GM12878 (cell line): ENCODE data around the gene ELMO3. TPM values are rescaled to one million over a fixed set of nuclear protein-coding genes. Genes with fewer than 3 reads are reported as not detected.

Experiments used
- ATAC-seq: fragments of 200-7000 bp; cut with Tn5 transposase; 3 replicates; pipeline ENCODE4 v1.9.1; 2020; ENCODE audit warnings: mild to moderate bottlenecking, moderate library complexity
- BruUV-seq: library from RNA; stranded (reverse); fragments of 400-500 nt; replicated peaks from 2 replicates; lab custom pipeline; 2021; lab: Mats Ljungman, UMichigan
- CTCF ChIA-PET: fragments of 300-600 bp; sonication (Branson Sonifier 250); formaldehyde crosslinking; extraction: SDS; loops from one replicate; lab custom pipeline; 2021; ENCODE audit warnings: inconsistent platforms; lab: Yijun Ruan, JAX
- POLR2A ChIA-PET: fragments of 350-600 bp; formaldehyde crosslinking; extraction: SDS; loops from one replicate; lab custom pipeline; 2021; ENCODE audit warnings: inconsistent platforms; lab: Charles Lee
- RAD21 ChIA-PET: fragments of 300-600 bp; sonication (Branson Sonifier 250); formaldehyde crosslinking; loops from one replicate; lab custom pipeline; 2023; ENCODE audit warnings: antibody characterized with exemption; ENCODE audit not compliant: unreplicated experiment; lab: Charles Lee
- SMC1A ChIA-PET: fragments of 300-600 bp; sonication (Branson Sonifier 250); formaldehyde crosslinking; loops from one replicate; lab custom pipeline; 2023; ENCODE audit not compliant: unreplicated experiment, uncharacterized antibody; lab: Charles Lee
- DNase-seq: peaks from one replicate; pipeline ENCODE4 v3.0.0-alpha.2; 2011; ENCODE audit warnings: low read depth, low spot score
- FAIRE-seq: peaks from 3 replicates; lab custom pipeline; 2011; peaks lifted over from hg19 to GRCh38; lab: Jason Lieb, UNC
- H2AFZ ChIP-seq: 2 replicates; pipeline ENCODE4 v1.6.0; 2011; ENCODE audit warnings: low read depth, low read length, control low read depth; ENCODE audit not compliant: control insufficient read depth
- H3K27ac ChIP-seq: 2 replicates; pipeline ENCODE4 v1.5.1; 2011; ENCODE audit warnings: control low read depth; ENCODE audit not compliant: control insufficient read depth, insufficient read depth
- H3K27me3 ChIP-seq, 2 experiments: replicated peaks in 1 of 2; 2 replicates each; pipeline versions ENCODE4 v1.6.0 to v1.6.1; 2011; ENCODE audit warnings: low read length in 1 of 2; ENCODE audit not compliant: control insufficient read depth in 2 of 2, insufficient read depth in 2 of 2
- H3K36me3 ChIP-seq, 2 experiments: 2 replicates each; pipeline ENCODE4 v1.5.1; 2011; ENCODE audit warnings: low read length in 1 of 2; ENCODE audit not compliant: control insufficient read depth in 2 of 2, insufficient read depth in 2 of 2
- H3K4me1 ChIP-seq: 2 replicates; pipeline ENCODE4 v1.6.1; 2011; ENCODE audit warnings: mild to moderate bottlenecking, low read length, moderate library complexity, mixed read lengths; ENCODE audit not compliant: control insufficient read depth, insufficient read depth
- H3K4me2 ChIP-seq: 2 replicates; pipeline ENCODE4 v1.6.0; 2011; ENCODE audit warnings: control low read depth; ENCODE audit not compliant: control insufficient read depth, insufficient read depth
- H3K4me3 ChIP-seq: fragments of 200-600 bp; sonication (generic); 2 replicates; pipeline ENCODE4 v1.5.1; 2016
- H3K79me2 ChIP-seq: 2 replicates; pipeline ENCODE4 v1.6.0; 2011; ENCODE audit warnings: low read length; ENCODE audit not compliant: control insufficient read depth, insufficient read depth
- H3K9ac ChIP-seq: 2 replicates; pipeline ENCODE4 v1.8.0; 2011; ENCODE audit warnings: low read length, control low read depth, mixed read lengths; ENCODE audit not compliant: control insufficient read depth, insufficient read depth
- H3K9me3 ChIP-seq: replicated peaks from 3 replicates; pipeline ENCODE4 v1.5.1; 2011; ENCODE audit warnings: mild to moderate bottlenecking, low read length; ENCODE audit not compliant: control insufficient read depth, insufficient read depth
- H4K20me1 ChIP-seq: 2 replicates; pipeline ENCODE4 v1.6.0; 2011; ENCODE audit not compliant: control insufficient read depth, insufficient read depth
- EP300 ChIP-seq, 2 experiments: fragments of 150-350 bp in 1 of 2; IDR thresholded peaks; 2 replicates each; pipeline ENCODE4 v1.6.1; 2011 to 2012; ENCODE audit warnings: low read depth in 2 of 2, low read length in 2 of 2, borderline replicate concordance in 1 of 2, improper control_type of control experiment in 1 of 2, inconsistent platforms in 1 of 2; ENCODE audit not compliant: control insufficient read depth in 1 of 2
- ESRRA ChIP-seq: IDR thresholded peaks from 2 replicates; pipeline ENCODE4 v1.6.1; 2012; ENCODE audit warnings: mild to moderate bottlenecking, low read length, improper control_type of control experiment
- SMAD5 ChIP-seq: IDR thresholded peaks from 2 replicates; pipeline ENCODE4 v1.6.1; 2016; ENCODE audit warnings: antibody characterized with exemption, low read depth
- WGBS: methylation state at CpG from one replicate; pipeline ENCODE4 v1.1.6; 2016; ENCODE audit warnings: low lambda C conversion rate; ENCODE audit not compliant: insufficient replicate concordance, insufficient coverage; ENCODE audit errors: missing lambda C conversion rate; 5-methylcytosine and 5-hydroxymethylcytosine counted together
- in situ Hi-C: fragments of 300-500 bp; cut with MboI; formaldehyde crosslinking; loops from 9 replicates; pipeline ENCODE4 v1.14.3; 2018; ENCODE audit warnings: mixed read lengths
- intact Hi-C: fragments of 100-400 bp; cut with micrococcal nuclease; formaldehyde crosslinking; loops from one replicate; pipeline ENCODE4 v1.14.2; 2022; ENCODE audit not compliant: unreplicated experiment
- polyA plus RNA-seq, 11 experiments: library from polyadenylated mRNA; depleted of rRNA in 4 of 11; unstranded in 6 of 11; stranded (reverse) in 5 of 11; fragments of >200 nt; fragmentation: Nextera tagmentation in 4 of 11; fragmentation: Illumina TruSeq in 1 of 11; extraction: Ambion mirVana in 4 of 11; extraction: Trizol in 1 of 11; gene quantifications; 1 replicate in 1 of 11; 2 replicates in 10 of 11; pipeline versions ENCODE4 v1.2.1 to v1.2.3, GENCODE V29; 2011 to 2016; ENCODE audit warnings: inconsistent platforms in 2 of 11, missing spikeins in 2 of 11, low read depth in 1 of 11
- total RNA-seq, 4 experiments: library from RNA; depleted of rRNA in 3 of 4; stranded (reverse); fragments of >200 nt in 3 of 4; fragmentation: Illumina TruSeq in 1 of 4; extraction: Trizol in 1 of 4; gene quantifications; 2 replicates each; pipeline versions ENCODE4 v1.2.1 to v1.2.3, GENCODE V29; 2013 to 2021
- TF ChIP-seq, protein P1 (sequence below): fragments of 450-650 bp; IDR thresholded peaks from 2 replicates; pipeline ENCODE4 v1.6.1; 2017; ENCODE audit warnings: mild to moderate bottlenecking, low read depth, inconsistent platforms; ENCODE audit not compliant: poor library complexity, severe bottlenecking
- TF ChIP-seq, protein P2 (sequence below): fragments of 450-650 bp; formaldehyde crosslinking; IDR thresholded peaks from 2 replicates; pipeline ENCODE4 v1.4.0; 2020; ENCODE audit warnings: mild to moderate bottlenecking, moderate library complexity
- TF ChIP-seq, protein P3 (sequence below): IDR thresholded peaks from 2 replicates; pipeline ENCODE4 v1.6.1; 2012; ENCODE audit warnings: low read depth, low read length, improper control_type of control experiment

Gene ELMO3
- total and polyA plus RNA-seq, 10 of the 15 experiments (the other 5 are each of a cell fraction or from before 2014, with no cell fraction given), result 0.05 to 4.7 (median 0.96) TPM; not detected in 1

DNA sequence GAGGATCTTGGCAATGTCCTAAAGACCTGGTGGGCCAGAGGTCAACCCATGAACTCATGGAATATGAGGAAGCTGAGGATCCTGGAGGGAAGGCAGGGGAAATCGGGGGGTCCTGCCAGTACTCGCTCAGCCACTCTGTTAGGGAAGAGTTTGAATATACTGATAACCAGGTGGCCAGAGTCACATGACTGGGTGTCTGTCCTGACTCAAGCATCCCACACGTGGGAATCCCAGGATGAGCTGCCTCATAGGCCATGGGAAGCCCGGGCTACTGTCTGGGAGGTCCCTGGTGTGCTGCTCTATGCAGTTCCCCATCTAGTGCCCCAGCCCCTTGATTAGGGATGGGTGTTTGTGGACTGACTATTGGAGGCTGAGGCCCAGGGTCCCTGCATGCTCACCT lies 10.6 kb upstream of the ELMO3 start:
- Histone ChIP-seq H3K4me1 (peaks cover 8% of the 10 kb centered on the region), H2AFZ (no peak overlapping the region), H4K20me1 (no peaks in the 10 kb centered on the region), H3K36me3 (no peaks in the 10 kb centered on the region), H3K4me2 (no peak overlapping the region), H3K79me2 (peaks cover 13% of the 10 kb centered on the region), H3K4me3 (no peak overlapping the region), H3K27ac (no peak overlapping the region), H3K27me3 (peaks cover 0 to 3% of the 10 kb centered on the region in 2 experiments; a peak in 2 of 4 replicates), H3K9ac (no peak overlapping the region), H3K9me3 (no peaks in the 10 kb centered on the region)
- POLR2A ChIA-PET, result no interaction called here
- FAIRE-seq, result no peak
- no TSS peak for BruUV-seq
- ATAC-seq, result no peak
- in situ Hi-C loops, result no loop called here
- 42% methylated on average over 4 of the region's 4 CpGs for WGBS
- no peak for DNase-seq
- intact Hi-C loops, result no loop called here
- RAD21 ChIA-PET, result no interaction called here
- CTCF ChIA-PET, result interaction anchor here (0.6 kb wide), 1 partner anchor 302 kb away, joined by 3 read pairs; no protein-coding TSS in a partner anchor
- TF ChIP-seq SMAD5 (no peak), ESRRA (no peak), EP300 (IDR thresholded peaks at IDR 0.05; ENCODE audit: borderline replicate concordance in 1 of 2, control insufficient read depth in 1 of 2, low read depth in 2 of 2, low read length in 2 of 2) (no peak)
- TF ChIP-seq, protein P1, sequence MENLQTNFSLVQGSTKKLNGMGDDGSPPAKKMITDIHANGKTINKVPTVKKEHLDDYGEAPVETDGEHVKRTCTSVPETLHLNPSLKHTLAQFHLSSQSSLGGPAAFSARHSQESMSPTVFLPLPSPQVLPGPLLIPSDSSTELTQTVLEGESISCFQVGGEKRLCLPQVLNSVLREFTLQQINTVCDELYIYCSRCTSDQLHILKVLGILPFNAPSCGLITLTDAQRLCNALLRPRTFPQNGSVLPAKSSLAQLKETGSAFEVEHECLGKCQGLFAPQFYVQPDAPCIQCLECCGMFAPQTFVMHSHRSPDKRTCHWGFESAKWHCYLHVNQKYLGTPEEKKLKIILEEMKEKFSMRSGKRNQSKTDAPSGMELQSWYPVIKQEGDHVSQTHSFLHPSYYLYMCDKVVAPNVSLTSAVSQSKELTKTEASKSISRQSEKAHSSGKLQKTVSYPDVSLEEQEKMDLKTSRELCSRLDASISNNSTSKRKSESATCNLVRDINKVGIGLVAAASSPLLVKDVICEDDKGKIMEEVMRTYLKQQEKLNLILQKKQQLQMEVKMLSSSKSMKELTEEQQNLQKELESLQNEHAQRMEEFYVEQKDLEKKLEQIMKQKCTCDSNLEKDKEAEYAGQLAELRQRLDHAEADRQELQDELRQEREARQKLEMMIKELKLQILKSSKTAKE, result no peak
- TF ChIP-seq, protein P2, sequence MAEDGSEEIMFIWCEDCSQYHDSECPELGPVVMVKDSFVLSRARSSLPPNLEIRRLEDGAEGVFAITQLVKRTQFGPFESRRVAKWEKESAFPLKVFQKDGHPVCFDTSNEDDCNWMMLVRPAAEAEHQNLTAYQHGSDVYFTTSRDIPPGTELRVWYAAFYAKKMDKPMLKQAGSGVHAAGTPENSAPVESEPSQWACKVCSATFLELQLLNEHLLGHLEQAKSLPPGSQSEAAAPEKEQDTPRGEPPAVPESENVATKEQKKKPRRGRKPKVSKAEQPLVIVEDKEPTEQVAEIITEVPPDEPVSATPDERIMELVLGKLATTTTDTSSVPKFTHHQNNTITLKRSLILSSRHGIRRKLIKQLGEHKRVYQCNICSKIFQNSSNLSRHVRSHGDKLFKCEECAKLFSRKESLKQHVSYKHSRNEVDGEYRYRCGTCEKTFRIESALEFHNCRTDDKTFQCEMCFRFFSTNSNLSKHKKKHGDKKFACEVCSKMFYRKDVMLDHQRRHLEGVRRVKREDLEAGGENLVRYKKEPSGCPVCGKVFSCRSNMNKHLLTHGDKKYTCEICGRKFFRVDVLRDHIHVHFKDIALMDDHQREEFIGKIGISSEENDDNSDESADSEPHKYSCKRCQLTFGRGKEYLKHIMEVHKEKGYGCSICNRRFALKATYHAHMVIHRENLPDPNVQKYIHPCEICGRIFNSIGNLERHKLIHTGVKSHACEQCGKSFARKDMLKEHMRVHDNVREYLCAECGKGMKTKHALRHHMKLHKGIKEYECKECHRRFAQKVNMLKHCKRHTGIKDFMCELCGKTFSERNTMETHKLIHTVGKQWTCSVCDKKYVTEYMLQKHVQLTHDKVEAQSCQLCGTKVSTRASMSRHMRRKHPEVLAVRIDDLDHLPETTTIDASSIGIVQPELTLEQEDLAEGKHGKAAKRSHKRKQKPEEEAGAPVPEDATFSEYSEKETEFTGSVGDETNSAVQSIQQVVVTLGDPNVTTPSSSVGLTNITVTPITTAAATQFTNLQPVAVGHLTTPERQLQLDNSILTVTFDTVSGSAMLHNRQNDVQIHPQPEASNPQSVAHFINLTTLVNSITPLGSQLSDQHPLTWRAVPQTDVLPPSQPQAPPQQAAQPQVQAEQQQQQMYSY (CRISPR knock-in tag), result no peak
- TF ChIP-seq, protein P3, sequence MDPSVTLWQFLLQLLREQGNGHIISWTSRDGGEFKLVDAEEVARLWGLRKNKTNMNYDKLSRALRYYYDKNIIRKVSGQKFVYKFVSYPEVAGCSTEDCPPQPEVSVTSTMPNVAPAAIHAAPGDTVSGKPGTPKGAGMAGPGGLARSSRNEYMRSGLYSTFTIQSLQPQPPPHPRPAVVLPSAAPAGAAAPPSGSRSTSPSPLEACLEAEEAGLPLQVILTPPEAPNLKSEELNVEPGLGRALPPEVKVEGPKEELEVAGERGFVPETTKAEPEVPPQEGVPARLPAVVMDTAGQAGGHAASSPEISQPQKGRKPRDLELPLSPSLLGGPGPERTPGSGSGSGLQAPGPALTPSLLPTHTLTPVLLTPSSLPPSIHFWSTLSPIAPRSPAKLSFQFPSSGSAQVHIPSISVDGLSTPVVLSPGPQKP, result no peak
- SMC1A ChIA-PET, result interaction anchor here (0.5 kb wide), 1 partner anchor 234 kb away, joined by 3 read pairs; no protein-coding TSS in a partner anchor
